Measurements from ENCODE around the gene EIF2B1.

DNA sequence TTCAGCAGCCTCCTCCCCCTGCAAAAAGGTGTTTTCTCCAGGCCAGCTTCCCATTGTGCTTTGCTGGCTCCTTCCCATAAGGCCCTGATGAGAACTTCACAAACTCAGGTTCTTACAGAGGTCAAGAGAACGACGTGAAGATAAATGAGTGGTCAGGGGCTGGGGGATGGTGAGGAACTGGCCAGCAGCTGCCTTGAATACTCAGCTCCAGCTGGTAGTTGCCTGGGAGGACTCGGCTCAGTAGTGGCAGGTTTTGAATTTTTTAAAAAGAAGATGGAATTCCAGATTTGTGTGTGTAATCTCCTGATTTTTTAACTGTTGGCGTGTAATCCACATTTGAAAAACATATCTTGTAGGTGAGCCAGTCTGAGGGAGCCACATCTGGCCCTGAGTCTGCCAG, 25.7 kb downstream of the EIF2B1 start:
- TF ChIP-seq YY1 (IDR thresholded peaks at IDR 0.05; ENCODE audit: insufficient read depth, insufficient read length) (no peak), SUZ12 (IDR thresholded peaks at IDR 0.05; ENCODE audit: extremely low read depth, insufficient read depth, insufficient read length) (no peak)

All from NT2/D1 (cell line).